Activated naive CD4-positive, alpha-beta T cell treated with anti-CD3 and anti-CD28 coated beads, Interleukin-2, amount 50 U/mL, for 72 hours (primary cell): Measurements from ENCODE around the gene KCNJ1. TPM values are rescaled to one million over a fixed set of nuclear protein-coding genes. Genes with fewer than 3 reads are reported as not detected.
A peak's percentile ranks its signal among the peaks of the same experiment; 100 is the strongest.

ENCODE experiments used
- ATAC-seq, 2 donors: fragments of 150-1000 bp; cut with Tn5 transposase; 2 replicates each; pipeline ENCODE4 v1.10.0; 2021; ENCODE audit warnings: mild to moderate bottlenecking in 2 of 2, moderate library complexity in 2 of 2
- DNase-seq, 2 donors: peaks; one replicate each; pipeline ENCODE4 v3.0.0; 2021 to 2022; ENCODE audit warnings: low spot score in 2 of 2
- H3K27ac Mint-ChIP-seq, 2 donors: one replicate each; pipeline ENCODE4 v1.8.0; 2022; ENCODE audit warnings: mild to moderate bottlenecking in 2 of 2, mixed read lengths in 2 of 2
- H3K36me3 Mint-ChIP-seq, 2 donors: one replicate each; pipeline ENCODE4 v1.8.0; 2022; ENCODE audit warnings: mixed read lengths in 2 of 2
- H3K9me3 Mint-ChIP-seq, 2 donors: one replicate each; pipeline ENCODE4 v1.8.0; 2022; ENCODE audit warnings: mixed read lengths in 2 of 2
- total RNA-seq, 2 donors: library from RNA; stranded (reverse); gene quantifications; one replicate each; pipeline ENCODE4 v1.2.3, GENCODE V29; 2022

KCNJ1 gene
- total RNA-seq, 2 donors from 2014 or later: not detected

GRCh38 chr11:128890216-128890542, 23.1 kb upstream of the KCNJ1 start:
- ATAC-seq (no peak), DNase-seq (peak in 1 of 2 donors; percentile 25)
- H3K27ac Mint-ChIP-seq: no peak overlapping the region
- H3K36me3 Mint-ChIP-seq: no peaks in the 10 kb centered on the region
- H3K9me3 Mint-ChIP-seq: no peaks in the 10 kb centered on the region

DNA sequence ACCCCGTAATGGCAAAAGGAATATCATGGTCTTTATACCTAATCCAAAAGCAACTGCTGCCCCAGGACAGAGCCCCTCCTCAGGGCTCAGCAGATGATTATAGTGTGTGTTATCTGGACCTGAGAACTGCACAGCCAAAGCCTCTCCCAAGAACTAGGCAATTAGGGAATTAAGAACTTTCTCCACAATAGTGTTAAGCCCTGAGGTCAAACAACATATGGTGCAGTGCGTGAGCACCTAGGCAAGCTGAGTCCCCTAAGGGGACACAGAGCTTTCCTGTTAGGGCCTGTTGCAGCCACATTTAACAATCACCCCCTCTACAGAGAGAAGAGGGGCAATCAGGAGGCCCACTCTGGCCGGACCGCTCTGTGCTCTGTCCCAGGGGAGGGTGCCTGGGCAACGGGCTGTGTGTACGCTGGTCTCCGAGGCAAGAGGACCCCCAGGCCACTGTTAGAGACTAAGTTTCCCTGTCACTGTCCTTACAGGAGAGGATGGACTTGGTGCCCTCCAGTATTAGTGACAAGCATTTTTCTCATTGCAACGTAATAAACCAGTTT, 22.6 kb upstream of the KCNJ1 start:
- no peak overlapping the region for H3K27ac Mint-ChIP-seq
- H3K36me3 Mint-ChIP-seq: no peaks in the 10 kb centered on the region
- no peaks in the 10 kb centered on the region for H3K9me3 Mint-ChIP-seq
- ATAC-seq: no peak
- peak in 1 of 2 donors; percentile 33 for DNase-seq

DNA sequence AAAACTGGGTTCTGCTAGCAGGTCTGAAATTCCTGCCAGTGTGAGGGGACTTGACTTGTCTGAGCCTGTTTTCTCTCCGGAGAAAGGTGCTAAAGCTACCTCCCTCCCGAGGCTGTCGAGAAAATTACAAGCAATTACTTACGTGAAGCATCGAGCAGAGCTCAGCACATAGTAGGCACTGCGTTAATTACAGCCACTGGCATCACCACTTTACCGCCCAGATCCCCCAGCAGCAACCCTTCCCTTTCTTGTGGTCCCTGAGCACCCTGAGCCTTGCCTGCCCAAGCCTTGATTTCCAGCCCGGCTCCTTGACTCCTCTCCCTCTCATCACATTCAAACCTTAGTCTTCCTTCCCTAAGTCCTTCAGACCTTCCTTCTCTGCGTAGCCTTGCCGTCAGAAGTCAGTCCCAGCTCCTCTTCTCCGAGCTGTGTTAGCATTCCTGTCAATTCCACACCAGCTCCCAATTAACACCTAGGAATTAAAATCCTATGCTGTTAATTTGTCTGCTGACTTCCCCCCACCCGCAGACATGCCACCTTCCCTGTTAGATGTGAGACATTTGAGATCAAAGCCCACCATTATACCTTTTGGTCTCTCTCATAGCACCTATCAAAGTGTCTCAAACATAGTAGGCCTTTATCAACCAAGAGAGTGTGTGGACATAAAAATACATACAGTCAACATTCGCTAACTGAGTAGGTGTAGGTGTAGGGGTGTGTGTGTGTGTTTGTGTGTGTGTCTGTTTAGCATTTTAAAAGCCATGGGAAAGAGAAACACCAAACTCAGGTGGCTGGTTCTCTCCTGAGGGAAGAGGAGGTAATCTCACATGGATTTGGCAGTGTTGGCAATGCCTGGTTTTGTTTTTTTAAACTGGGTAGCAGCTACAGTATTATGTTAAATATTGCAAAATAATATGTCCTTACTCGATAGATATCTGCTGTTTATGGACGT, 21.2 kb upstream of the KCNJ1 start:
- no peaks in the 10 kb centered on the region for H3K36me3 Mint-ChIP-seq
- H3K9me3 Mint-ChIP-seq: no peaks in the 10 kb centered on the region
- ATAC-seq (no peak), DNase-seq (peak in 1 of 2 donors; percentile 14)
- no peak overlapping the region for H3K27ac Mint-ChIP-seq

- Mint-ChIP-seq H3K36me3 (no peaks in the 10 kb centered on the region), H3K9me3 (no peaks in the 10 kb centered on the region), H3K27ac (peak overlapping the region in 1 of 2 donors; percentile 12)
- DNase-seq: no peak
- ATAC-seq: peak; percentile 33 to 37
Observed at GRCh38 chr11:128886406-128887124, 19.5 kb upstream of the KCNJ1 start.

- no peaks in the 10 kb centered on the region for H3K9me3 Mint-ChIP-seq
- no peak overlapping the region for H3K27ac Mint-ChIP-seq
- ATAC-seq: peak; percentile 81 to 84
Observed at GRCh38 chr11:128884703-128885338, 17.7 kb upstream of the KCNJ1 start.

DNA sequence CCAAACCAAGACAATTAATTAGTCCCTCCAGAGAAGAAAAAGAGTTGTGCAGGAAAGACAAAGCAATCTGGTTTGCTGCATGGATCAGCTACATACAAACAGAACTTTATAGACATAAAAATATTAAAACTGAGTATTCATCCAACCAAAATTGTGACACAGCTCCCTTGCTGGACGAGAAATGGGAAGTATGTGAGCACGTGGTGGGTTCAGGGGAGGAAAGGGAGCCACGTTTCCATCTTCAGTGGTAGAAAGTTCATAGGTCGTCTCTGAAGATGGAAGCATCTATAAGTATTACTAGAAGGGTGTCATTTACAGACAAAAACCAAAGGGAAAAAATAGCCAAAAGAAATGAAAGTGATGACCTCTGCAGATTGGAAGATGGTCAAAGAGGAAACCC, 17.0 kb upstream of the KCNJ1 start:
- DNase-seq (no peak), ATAC-seq (no peak)
- no peaks in the 10 kb centered on the region for H3K9me3 Mint-ChIP-seq
- H3K27ac Mint-ChIP-seq: no peak overlapping the region
- H3K36me3 Mint-ChIP-seq: no peaks in the 10 kb centered on the region

More at GRCh38 chr11:128884703-128885338, 17.7 kb upstream of the KCNJ1 start:
- peak in 1 of 2 donors; percentile 73 for DNase-seq
- H3K36me3 Mint-ChIP-seq: no peaks in the 10 kb centered on the region

DNA sequence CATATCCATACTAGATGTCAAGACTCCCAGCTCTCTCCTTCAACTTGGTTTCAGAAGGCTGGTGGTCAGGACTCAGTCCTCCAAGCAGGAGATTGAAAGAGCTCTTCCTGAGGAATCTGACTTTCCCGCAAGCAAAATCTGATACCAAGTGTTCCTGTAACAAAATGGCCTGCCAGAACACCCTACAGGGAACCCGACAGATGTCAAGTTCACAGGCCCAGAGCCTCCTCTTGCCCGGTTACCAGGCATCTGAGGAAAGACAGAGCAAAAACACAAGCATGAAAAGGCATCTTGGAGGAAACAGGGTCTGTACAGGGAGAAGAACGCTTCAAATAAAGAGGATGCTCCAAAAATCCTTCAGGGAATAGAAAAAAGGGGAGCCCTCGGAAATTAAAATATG, 15.4 kb upstream of the KCNJ1 start:
- DNase-seq (no peak), ATAC-seq (no peak)
- no peak overlapping the region for H3K27ac Mint-ChIP-seq
- no peaks in the 10 kb centered on the region for H3K9me3 Mint-ChIP-seq
- no peaks in the 10 kb centered on the region for H3K36me3 Mint-ChIP-seq

- H3K9me3 Mint-ChIP-seq: no peaks in the 10 kb centered on the region
- H3K36me3 Mint-ChIP-seq: no peaks in the 10 kb centered on the region
- DNase-seq (no peak), ATAC-seq (no peak)
- H3K27ac Mint-ChIP-seq: no peak overlapping the region
Observed at GRCh38 chr11:128881221-128881620, 14.1 kb upstream of the KCNJ1 start.

DNA sequence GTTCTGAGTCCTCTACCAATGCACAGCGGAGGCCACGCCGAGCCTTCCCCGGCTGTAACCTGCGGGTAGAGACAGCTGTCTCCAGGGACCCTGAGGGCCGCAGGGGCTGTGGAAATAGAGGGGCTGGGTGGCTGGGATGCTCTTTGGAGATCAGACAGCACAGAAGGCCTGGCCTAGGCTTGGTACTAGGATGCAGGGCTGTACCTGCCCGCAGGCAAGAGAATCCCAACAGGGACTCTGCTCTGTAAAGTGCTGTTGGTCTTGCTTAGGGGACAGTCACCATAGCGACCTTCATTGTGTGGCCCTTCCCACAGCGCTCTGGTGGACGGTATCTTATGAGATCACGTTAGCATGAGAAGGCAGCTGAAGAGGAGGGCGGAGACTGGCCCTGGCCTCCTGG, 12.7 kb upstream of the KCNJ1 start:
- H3K9me3 Mint-ChIP-seq: no peaks in the 10 kb centered on the region
- ATAC-seq: no peak
- no peaks in the 10 kb centered on the region for H3K36me3 Mint-ChIP-seq
- no peak for DNase-seq
- no peak overlapping the region for H3K27ac Mint-ChIP-seq

- Mint-ChIP-seq H3K36me3 (no peaks in the 10 kb centered on the region), H3K9me3 (no peaks in the 10 kb centered on the region), H3K27ac (no peak overlapping the region)
- DNase-seq: no peak
- no peak for ATAC-seq
Observed at GRCh38 chr11:128878455-128878854, 11.4 kb upstream of the KCNJ1 start.

DNA sequence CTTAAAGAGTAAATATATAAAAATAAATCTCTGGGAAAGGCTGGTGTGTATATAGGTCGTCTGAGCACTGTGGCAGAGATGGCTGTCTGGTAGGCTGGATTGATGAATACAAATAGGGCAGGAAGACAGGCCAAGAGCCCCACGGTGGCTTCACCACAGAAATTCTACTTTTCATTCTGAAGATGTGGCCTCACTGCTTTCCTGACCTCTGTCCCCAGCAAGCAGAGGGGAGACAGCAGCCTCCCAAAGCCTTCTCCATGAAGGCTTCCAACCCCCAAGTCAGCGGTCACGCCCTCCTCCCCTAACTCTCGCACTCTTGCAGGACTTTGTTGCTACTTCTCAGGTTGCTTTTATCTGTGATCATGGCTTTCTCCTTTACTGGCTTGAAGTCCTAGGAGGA, 10.6 kb upstream of the KCNJ1 start:
- no peak for DNase-seq
- no peak for ATAC-seq

DNA sequence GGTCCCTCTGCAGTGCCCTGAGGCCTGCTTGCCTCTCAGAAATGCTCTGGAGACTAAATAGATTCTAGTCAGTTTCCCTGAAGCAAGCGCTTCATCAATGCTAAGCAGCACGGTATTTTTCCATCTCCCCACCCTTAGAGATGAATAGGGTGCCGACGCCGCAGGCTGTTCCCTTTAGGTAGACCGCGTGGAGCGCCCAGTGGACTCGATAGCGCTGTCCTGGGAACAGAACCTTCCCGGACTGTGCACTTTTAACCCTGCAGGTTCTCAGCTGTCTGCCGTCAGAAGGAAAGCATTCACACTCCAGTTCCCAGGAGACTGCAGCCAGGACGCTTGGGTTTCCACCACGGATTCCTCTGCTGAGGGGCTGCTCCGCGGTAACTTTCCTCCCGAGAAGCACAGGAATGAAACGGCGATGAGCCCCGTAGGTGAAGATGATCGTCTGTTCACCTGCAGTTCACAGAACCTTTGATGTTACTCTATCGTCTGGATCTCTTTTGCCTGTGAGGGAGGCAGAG, 9.1 kb upstream of the KCNJ1 start:
- Mint-ChIP-seq H3K36me3 (no peaks in the 10 kb centered on the region), H3K9me3 (no peaks in the 10 kb centered on the region), H3K27ac (no peak overlapping the region)
- peak in 1 of 2 donors; percentile 35 for DNase-seq
- no peak for ATAC-seq

More for the DNA sequence above, 10.6 kb upstream of the KCNJ1 start:
- Mint-ChIP-seq H3K27ac (no peak overlapping the region), H3K36me3 (no peaks in the 10 kb centered on the region), H3K9me3 (no peaks in the 10 kb centered on the region)

DNA sequence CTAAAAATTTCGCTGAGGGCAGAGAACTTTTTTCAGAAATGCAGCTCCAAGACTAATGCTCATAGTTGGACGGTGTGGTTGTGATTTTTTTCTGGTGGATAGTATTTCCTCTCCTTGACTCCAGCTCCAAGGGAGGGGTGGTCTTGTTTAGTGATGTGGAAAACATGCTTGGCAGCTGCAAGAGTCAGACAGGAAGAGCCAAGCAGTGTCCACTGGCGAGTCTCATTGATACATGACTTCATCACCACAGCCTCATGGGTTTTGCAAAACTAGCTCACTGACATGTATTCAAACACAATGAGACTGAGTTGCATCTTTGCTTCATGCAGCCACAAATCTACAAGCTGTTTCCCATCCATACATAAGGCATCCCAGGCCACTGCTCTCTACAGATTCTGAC, 7.3 kb upstream of the KCNJ1 start:
- no peaks in the 10 kb centered on the region for H3K9me3 Mint-ChIP-seq
- ATAC-seq (no peak), DNase-seq (no peak)
- no peaks in the 10 kb centered on the region for H3K36me3 Mint-ChIP-seq
- H3K27ac Mint-ChIP-seq: no peak overlapping the region

DNA sequence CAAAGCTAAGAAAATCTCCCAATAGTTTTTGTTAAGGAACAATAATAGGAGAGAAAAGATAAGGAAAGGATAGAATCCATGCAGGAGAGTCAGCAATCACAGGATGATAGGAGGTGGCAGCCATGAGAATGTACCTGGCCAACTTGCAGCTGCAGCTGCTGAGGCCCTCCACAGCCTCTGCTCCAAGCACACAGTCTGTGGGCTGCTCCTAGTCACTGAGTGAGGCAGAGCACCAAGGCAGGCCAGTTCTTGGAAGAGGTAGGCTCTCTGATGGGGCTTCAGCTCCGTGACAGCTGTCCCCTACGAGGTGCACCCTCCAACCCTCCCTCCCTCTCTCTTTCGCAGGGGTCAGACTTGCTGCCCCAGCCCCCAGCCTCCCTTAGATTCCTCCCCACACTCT, 5.5 kb upstream of the KCNJ1 start:
- Mint-ChIP-seq H3K36me3 (no peaks in the 10 kb centered on the region), H3K9me3 (no peaks in the 10 kb centered on the region), H3K27ac (no peak overlapping the region)
- no peak for DNase-seq
- no peak for ATAC-seq

DNA sequence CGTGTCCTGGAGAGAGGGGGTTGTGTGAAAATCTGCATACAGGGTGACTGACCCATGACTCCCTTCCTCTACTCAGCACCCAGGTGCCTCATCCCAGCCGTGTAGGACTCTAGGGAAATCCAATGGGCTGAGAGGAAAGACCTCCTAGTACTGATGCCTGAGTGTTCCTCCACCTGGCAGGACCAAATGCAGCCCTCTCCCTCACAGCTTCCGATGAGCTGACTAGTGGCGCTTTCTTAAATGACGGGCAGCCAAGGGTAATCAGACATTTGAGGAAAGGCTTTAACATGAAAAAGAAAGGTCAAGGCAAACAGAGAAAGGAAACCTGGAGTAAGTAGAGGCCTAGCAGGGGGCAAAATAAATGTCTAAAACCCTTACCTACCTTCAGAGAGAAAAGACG, 5.0 kb upstream of the KCNJ1 start:
- Mint-ChIP-seq H3K27ac (no peak overlapping the region), H3K9me3 (no peaks in the 10 kb centered on the region), H3K36me3 (no peaks in the 10 kb centered on the region)
- ATAC-seq: no peak
- DNase-seq: no peak

DNA sequence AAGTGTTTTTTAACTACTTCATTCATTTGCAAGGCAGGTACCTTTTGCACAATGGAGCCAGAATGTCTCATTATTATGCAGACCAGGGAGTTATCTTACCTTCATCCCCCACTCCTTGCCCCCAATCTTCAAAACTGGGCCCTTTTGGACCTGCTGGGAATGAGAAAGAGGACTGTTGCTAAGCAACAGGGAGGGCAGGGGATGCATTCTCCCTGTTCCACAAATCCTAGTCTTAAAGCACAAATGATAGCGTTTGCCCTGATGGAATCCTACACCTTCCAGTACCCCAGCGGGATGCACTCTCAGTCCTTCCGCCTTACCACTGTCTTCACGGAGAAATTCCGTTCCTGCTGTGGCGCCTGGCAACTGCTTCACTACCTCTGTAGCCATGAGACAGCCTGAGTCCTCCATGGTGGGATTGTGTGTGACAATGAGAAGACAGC, 4.1 kb upstream of the KCNJ1 start:
- Mint-ChIP-seq H3K36me3 (no peaks in the 10 kb centered on the region), H3K9me3 (no peaks in the 10 kb centered on the region), H3K27ac (no peak overlapping the region)
- DNase-seq (no peak), ATAC-seq (no peak)
